H1 (cell line): ENCODE data around the gene ELOVL1. TPM values are rescaled to one million over a fixed set of nuclear protein-coding genes. Genes with fewer than 3 reads are reported as not detected.

ENCODE experiments used
- KDM5A ChIP-seq: fragments of 200-600 bp; IDR thresholded peaks from 2 replicates; pipeline ENCODE4 v1.7.1; 2012; ENCODE audit warnings: mild to moderate bottlenecking, low read length, inconsistent platforms, mixed read lengths
- SAP30 ChIP-seq: fragments of 300-600 bp; sonication (generic); IDR thresholded peaks from 2 replicates; pipeline ENCODE4 v1.7.1; 2012; ENCODE audit warnings: low read length, moderate library complexity, mild to moderate bottlenecking, inconsistent platforms; ENCODE audit not compliant: insufficient read depth, insufficient replicate concordance
- polyA plus RNA-seq, 7 experiments: library from polyadenylated mRNA; depleted of rRNA in 3 of 7; stranded (reverse) in 5 of 7; unstranded in 2 of 7; fragments of >200 nt in 5 of 7; fragments of 200-250 nt in 2 of 7; gene quantifications; 1 replicate in 5 of 7; 2 replicates in 1 of 7; 4 replicates in 1 of 7; pipeline versions ENCODE4 v1.2.1 to v1.2.3, GENCODE V29; 2011 to 2013; ENCODE audit warnings: missing spikeins in 2 of 7, mixed read lengths in 2 of 7
- total RNA-seq: library from RNA; stranded (reverse); fragmentation: NEBNext Ultra II Directional; extraction: Animal tissue kit (Norgen Biotek cat#: 25700); gene quantifications from 2 replicates; pipeline ENCODE4 v1.2.1, GENCODE V29; 2021

Gene ELOVL1
- total and polyA plus RNA-seq, 2 of the 8 experiments (the other 6 are each of a cell fraction or from before 2014, with no cell fraction given) = 28.5 to 68.1 TPM

- TF ChIP-seq SAP30 (no peak), KDM5A (no peak)
Observed at GRCh38 chr1:43325381-43325780, 42.4 kb downstream of the ELOVL1 start (continued).
